Renal pelvis (tissue), 4 donors: ENCODE results near the gene KCNJ5. TPM values are rescaled to one million over a fixed set of nuclear protein-coding genes. Genes with fewer than 3 reads are reported as not detected.
A peak's percentile ranks its signal among the peaks of the same experiment; 100 is the strongest.
"Not testable (repeated sequence)": the region's sequence is repeated elsewhere in the genome, so short reads cannot be mapped to it uniquely, and the experiment has no call there.

Source experiments
- DNase-seq: peaks from one replicate; pipeline ENCODE4 v3.0.0-alpha.2; 2013
- polyA plus RNA-seq, 3 donors: library from polyadenylated mRNA; unstranded; fragments of 120-200 nt; gene quantifications; one replicate each; pipeline ENCODE4 v1.2.1, GENCODE V29; 2013; ENCODE audit not compliant: insufficient read length in 3 of 3

KCNJ5 gene
- polyA plus RNA-seq, 3 donors: 4.0 to 5.8 (median 4.2) TPM

- no peak for DNase-seq
These were observed 17.5 kb downstream of the KCNJ5 start for GRCh38 chr11:128908391-128909246.

- no peak for DNase-seq
These were observed 18.4 kb downstream of the KCNJ5 start for GRCh38 chr11:128909438-128910125.

- no peak for DNase-seq
These were observed 19.4 kb downstream of the KCNJ5 start for GRCh38 chr11:128910576-128910975.

GRCh38 chr11:128911239-128911638 lies 20.1 kb downstream of the KCNJ5 start:
- DNase-seq: no peak

DNA sequence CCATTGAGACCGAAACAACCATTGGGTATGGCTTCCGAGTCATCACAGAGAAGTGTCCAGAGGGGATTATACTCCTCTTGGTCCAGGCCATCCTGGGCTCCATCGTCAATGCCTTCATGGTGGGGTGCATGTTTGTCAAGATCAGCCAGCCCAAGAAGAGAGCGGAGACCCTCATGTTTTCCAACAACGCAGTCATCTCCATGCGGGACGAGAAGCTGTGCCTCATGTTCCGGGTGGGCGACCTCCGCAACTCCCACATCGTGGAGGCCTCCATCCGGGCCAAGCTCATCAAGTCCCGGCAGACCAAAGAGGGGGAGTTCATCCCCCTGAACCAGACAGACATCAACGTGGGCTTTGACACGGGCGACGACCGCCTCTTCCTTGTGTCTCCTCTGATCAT lies 20.5 kb downstream of the KCNJ5 start:
- DNase-seq: no peak

DNA sequence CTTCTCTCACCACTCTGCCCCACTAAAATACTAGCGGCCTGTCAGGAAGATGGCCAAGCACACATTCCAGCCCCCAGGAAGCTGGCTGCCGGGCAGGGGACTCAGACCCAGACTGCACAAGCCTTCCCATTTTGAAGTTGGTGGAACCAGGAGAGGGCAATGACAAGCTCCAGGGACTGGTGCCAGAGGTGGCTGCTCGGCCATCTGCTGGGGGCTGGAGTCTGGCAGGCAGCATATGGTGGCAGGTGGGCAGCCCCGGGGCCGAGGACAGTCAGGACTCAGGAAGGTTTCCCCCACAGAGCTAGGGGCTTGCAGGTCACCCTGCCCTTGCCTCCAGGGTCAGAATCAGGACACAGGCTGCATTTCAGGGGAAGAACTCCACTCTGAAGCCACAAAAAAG lies 22.6 kb downstream of the KCNJ5 start:
- DNase-seq: no peak

DNA sequence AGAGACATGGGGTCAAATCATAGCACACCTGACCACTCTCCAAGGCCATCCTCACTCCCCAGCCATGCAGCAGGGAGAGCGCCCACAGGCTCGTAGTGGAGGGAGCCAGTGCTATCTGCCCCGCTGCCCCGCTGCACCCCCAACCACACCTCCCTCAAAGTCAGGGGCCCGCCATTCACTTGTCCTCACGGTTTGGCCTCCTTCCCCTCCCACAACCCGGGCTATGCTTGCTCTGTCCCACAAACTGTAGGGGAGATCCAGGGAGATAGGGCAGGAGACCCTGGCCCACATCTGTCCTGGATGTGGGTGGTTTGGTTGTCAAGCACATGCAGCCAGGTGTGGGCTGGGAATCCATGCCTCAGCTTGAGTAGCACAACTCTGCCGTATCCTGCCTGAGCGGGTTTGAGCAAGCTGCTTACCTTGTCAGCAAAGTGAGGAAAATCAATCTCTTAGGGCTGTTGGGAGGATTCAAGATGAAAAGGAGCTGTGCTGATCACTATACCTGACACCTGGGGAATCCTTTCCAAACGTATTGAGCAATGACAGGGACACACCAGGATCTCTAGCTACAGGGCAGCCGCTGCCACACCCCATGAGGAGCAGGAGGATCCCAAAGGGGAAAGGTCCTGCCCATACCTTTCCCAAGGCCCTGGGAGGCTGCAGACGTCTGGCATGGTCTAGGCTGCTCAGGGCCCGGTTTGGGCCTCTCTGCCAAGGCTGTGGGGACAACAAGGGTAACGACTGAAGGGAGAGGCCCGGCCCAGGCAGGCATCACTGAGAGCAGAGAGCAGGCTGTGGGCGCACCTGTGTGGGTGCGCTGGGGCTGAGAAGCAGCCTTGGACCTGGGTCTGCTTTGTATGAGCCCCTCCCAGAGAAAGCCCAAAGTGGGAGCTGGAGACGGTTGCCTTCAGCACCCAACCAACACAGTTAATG lies 23.3 kb downstream of the KCNJ5 start:
- DNase-seq: no peak

- DNase-seq: no peak
These were observed 24.0 kb downstream of the KCNJ5 start for GRCh38 chr11:128915149-128915521.

GRCh38 chr11:128916037-128916572 lies 24.9 kb downstream of the KCNJ5 start:
- no peak for DNase-seq

- no peak for DNase-seq
These were observed 25.5 kb downstream of the KCNJ5 start for GRCh38 chr11:128916681-128917080.

DNA sequence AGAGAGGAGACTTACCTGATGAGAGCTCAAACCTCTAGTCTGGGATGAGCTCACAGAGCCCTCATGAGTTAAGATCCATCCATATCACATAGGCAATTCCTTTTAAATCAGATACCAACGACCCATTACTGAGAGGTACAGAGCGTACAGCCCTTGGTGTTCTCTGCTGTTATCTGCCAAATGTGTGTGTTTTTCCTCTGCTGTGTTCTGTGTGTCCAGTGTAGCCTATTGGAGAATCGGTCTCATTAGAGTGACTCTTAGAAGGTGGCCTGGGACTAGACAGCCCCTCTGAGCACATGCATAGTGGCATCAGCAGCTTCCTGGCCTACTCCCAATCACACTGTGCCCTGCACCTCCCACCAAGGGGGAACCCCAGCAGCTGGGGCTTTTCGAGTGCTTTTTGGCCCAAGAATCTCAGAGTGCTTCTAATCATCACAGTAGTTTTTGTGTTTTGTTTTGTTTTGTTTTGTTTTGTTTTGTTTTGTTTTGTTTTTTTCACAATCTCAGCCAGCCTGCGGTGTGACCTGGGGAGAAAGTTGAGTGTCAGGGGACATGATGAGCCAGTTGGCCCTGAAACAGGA lies 26.1 kb downstream of the KCNJ5 start:
- DNase-seq: no peak

GRCh38 chr11:128919216-128919615 lies 28.1 kb downstream of the KCNJ5 start:
- DNase-seq: no peak

DNA sequence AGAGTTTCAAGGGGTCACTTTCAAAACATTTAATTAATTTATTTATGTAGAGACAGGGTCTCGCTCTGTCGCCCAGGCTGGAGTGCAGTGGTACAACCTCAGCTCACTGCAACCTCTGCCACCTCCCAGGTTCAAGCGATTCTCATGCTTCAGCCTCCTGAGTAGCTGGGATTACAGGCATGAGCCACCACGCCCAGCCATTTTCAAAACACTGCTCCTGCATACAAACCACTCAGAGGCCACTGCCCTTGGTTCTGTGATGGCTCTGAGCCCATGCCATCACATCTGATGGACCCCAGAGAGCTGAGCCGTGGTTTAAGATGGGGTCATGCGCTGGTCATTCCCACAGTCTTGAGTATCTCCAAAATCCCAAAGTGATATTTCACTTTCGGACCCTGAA lies 28.5 kb downstream of the KCNJ5 start:
- DNase-seq: not testable (repeated sequence)

GRCh38 chr11:128920666-128921065 lies 29.5 kb downstream of the KCNJ5 start:
- DNase-seq: no peak

GRCh38 chr11:128921793-128922192 lies 30.6 kb downstream of the KCNJ5 start:
- DNase-seq: no peak

GRCh38 chr11:128924104-128924503 lies 32.9 kb downstream of the KCNJ5 start:
- DNase-seq: peak; percentile 49

DNA sequence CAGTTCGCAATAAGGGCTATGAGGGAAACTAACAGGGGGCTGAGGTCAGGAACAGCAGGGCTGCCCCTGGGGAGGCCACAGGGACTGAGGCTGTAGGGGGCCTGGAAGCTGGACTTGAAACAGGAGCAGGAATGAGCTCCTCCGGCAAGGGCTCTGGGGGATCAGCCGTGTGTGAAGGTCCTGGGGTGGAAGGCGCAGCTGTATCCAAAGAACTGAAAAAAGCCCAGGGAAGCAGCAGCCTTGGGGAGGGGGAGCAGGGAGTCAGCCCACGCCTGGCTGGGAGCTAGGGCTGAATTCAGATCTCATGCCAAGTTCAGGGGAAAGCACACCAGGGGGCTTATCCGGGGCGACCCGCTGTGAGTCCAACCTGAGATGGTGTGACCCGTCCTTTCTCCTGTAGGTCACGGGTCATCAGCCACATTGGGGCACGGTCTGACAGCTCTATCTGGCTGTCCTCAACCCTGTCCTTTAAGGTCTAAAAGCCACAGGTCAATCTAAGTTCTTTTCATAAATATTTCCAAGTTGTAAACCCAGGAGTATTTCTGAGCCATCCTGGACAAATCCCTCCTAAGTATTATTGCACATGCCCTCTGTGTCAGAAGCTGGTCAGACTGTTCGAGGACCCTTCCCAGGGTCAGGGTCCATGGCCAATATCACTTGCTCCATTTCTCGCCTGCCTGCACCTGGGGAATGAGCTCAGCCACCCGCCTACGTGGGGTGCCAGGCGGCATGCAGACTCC lies 33.5 kb downstream of the KCNJ5 start:
- no peak for DNase-seq

DNA sequence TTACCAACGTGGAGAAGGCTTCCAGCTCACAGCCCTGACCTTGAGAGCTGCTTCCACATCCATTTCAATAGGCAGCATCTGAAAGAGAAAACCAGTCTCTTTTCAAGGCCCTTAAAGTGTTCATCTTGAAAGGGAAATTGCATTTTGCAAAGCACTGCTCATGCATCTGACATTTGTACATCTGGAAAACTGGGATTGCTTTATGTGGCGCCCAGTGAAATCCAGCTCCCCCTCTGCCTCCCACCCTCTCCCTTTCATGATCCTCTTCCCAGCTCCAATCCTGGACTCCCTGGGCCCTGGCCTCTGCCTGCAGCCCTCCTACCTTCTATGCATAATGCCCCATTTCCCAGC lies 34.1 kb downstream of the KCNJ5 start:
- DNase-seq: no peak

DNA sequence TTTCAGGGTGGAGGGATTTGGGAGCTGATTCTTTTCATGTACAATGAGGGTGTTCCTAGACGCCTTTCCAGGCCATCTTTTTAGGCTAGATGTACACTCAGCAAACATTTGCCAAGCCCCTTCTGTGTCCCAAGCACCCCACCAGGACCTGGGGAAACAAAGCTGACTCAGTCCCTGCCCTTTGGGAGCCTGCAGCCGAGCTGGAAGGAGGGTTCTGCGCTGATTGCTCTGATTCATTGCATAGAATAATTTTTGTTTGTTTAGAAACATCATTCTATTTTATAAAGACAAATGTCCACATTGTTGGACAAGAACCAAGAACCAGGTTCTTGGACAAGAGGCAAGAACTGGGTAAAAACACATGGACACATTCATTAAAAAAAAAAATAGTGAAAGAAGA lies 34.8 kb downstream of the KCNJ5 start:
- DNase-seq: no peak

DNA sequence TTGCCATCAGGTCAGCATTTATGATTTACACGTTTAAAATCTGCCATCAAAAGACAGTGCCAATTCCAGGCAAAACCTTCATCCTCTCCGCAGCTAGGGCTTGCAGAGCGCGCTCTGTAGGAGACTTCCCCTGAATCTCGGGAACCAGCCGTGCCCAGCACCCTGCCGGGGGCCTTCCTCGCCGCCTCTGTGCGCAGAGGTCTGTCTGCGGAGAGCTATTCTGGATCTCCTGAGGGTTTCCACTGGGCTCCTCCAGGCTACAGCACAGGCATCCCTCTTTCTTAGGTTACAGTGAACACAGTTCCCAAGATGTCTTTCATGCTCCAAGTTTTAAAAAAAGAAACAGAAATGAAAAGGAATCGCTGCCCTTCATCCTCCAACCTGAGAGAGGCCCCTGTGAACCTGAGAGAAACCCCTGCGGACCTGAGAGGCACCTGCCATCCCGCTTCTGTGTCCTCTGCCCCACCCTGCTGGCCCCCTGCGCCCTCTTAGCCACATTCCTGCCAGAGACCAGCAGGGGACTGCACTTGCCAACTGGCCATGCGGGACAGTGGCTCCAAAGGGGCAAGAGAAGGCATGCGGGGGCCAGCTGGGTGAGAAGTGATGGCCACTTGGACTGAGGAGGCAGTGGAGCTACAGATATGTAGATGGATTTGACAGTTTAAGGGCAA lies 35.4 kb downstream of the KCNJ5 start:
- DNase-seq: no peak

DNA sequence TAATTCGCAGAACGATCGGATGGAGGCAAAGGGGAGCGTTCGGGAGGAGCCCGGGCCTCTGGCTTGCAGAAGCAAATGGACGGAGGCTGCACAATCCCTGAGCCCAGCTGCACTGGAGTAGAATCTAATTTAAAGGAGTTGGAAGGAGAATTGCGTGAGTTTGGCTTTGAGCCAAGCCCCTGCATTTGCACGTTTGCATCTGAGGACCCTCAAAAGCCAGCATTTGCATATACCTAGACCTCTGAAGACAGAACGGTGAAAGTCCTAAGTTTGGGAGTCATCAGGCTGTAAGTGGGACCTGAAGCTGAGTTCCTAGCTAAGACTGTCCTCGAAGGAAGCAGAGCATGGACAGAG lies 35.9 kb downstream of the KCNJ5 start:
- no peak for DNase-seq
